Right atrium auricular region (tissue), 2 donors: ENCODE results near the gene PSMD3. TPM values are rescaled to one million over a fixed set of nuclear protein-coding genes. Genes with fewer than 3 reads are reported as not detected.
A peak's percentile ranks its signal among the peaks of the same experiment; 100 is the strongest.

Source experiments
- DNase-seq: peaks from one replicate; pipeline ENCODE4 v3.0.0-alpha.2; 2019; ENCODE audit warnings: low spot score
- H3K27ac ChIP-seq, 2 donors: fragments of 200-600 bp; sonication (generic); 1 replicate in 1 of 2; 2 replicates in 1 of 2; pipeline ENCODE4 v1.5.1; 2016 to 2019
- H3K27me3 ChIP-seq, 2 donors: fragments of 200-600 bp; sonication (generic); one replicate each; pipeline versions ENCODE4 v1.5.1 to v1.6.0; 2017 to 2019
- H3K36me3 ChIP-seq: fragments of 200-600 bp; sonication (generic); one replicate; pipeline ENCODE4 v1.5.1; 2016
- H3K4me1 ChIP-seq, 2 donors: fragments of 200-600 bp; sonication (generic); one replicate each; pipeline versions ENCODE4 v1.5.1 to v1.6.0; 2017 to 2019
- H3K4me3 ChIP-seq, 2 donors: fragments of 200-600 bp; sonication (generic); 1 replicate in 1 of 2; 2 replicates in 1 of 2; pipeline ENCODE4 v1.5.1; 2017 to 2019; ENCODE audit warnings: mild to moderate bottlenecking in 1 of 2, moderate library complexity in 1 of 2
- H3K9me3 ChIP-seq, 2 donors: fragments of 200-600 bp; sonication (generic); one replicate each; pipeline ENCODE4 v1.5.1; 2019
- CTCF ChIP-seq, 2 donors: fragments of 200-600 bp; sonication (generic); IDR thresholded peaks; one replicate each; pipeline ENCODE4 v1.5.1; 2019; ENCODE audit warnings: antibody characterized with exemption in 2 of 2
- total RNA-seq, 2 donors: library from RNA; depleted of rRNA; stranded (reverse); fragments of >200 nt; gene quantifications; one replicate each; pipeline ENCODE4 v1.1.0, GENCODE V29; 2016

Gene PSMD3
- total RNA-seq, 2 donors from 2014 or later = 76.3 to 88.8 TPM

- peak; percentile 82 for DNase-seq
- Histone ChIP-seq H3K4me1 (peaks cover 0 to 17% of the 10 kb centered on the region in 2 donors), H3K27me3 (no peaks in the 10 kb centered on the region), H3K9me3 (no peaks in the 10 kb centered on the region), H3K4me3 (no peak overlapping the region), H3K36me3 (peaks cover 83% of the 10 kb centered on the region), H3K27ac (no peak overlapping the region)
- TF ChIP-seq CTCF (IDR thresholded peaks at IDR 0.05) = peak; percentile 82 to 96
Measured at GRCh38 chr17:40026816-40027613, 46.4 kb downstream of the PSMD3 start.

GRCh38 chr17:40027614-40028012 is 47.0 kb downstream of the PSMD3 start:
- no peak for TF ChIP-seq CTCF (IDR thresholded peaks at IDR 0.05)
- no peak overlapping the region for H3K27ac ChIP-seq
- DNase-seq = no peak
- H3K4me1 ChIP-seq = peaks cover 0 to 23% of the 10 kb centered on the region in 2 donors
- H3K36me3 ChIP-seq = peaks cover 80% of the 10 kb centered on the region
- no peaks in the 10 kb centered on the region for H3K27me3 ChIP-seq
- no peaks in the 10 kb centered on the region for H3K9me3 ChIP-seq
- no peak overlapping the region for H3K4me3 ChIP-seq

- no peak overlapping the region for H3K4me3 ChIP-seq
- H3K4me1 ChIP-seq = peaks cover 0 to 16% of the 10 kb centered on the region in 2 donors
- H3K9me3 ChIP-seq = no peaks in the 10 kb centered on the region
- H3K36me3 ChIP-seq = peaks cover 80% of the 10 kb centered on the region
- H3K27ac ChIP-seq = no peak overlapping the region
- H3K27me3 ChIP-seq = no peaks in the 10 kb centered on the region
- DNase-seq = no peak
- TF ChIP-seq CTCF (IDR thresholded peaks at IDR 0.05) = no peak
Measured at GRCh38 chr17:40028595-40028994, 48.0 kb downstream of the PSMD3 start.

- no peak overlapping the region for H3K27ac ChIP-seq
Measured at GRCh38 chr17:40031706-40032105, 51.1 kb downstream of the PSMD3 start.

GRCh38 chr17:40032322-40033320 is 52.0 kb downstream of the PSMD3 start:
- Histone ChIP-seq H3K36me3 (peaks cover 81% of the 10 kb centered on the region), H3K27ac (no peak overlapping the region), H3K27me3 (no peaks in the 10 kb centered on the region), H3K4me3 (no peak overlapping the region), H3K4me1 (peaks cover 0 to 7% of the 10 kb centered on the region in 2 donors), H3K9me3 (no peaks in the 10 kb centered on the region)
- DNase-seq = no peak
- TF ChIP-seq CTCF (IDR thresholded peaks at IDR 0.05) = no peak

More at GRCh38 chr17:40031706-40032105, 51.1 kb downstream of the PSMD3 start:
- Histone ChIP-seq H3K4me3 (no peak overlapping the region), H3K27me3 (no peaks in the 10 kb centered on the region), H3K9me3 (no peaks in the 10 kb centered on the region), H3K4me1 (peaks cover 0 to 13% of the 10 kb centered on the region in 2 donors), H3K36me3 (peaks cover 81% of the 10 kb centered on the region)
- no peak for TF ChIP-seq CTCF (IDR thresholded peaks at IDR 0.05)
- DNase-seq = no peak
